K562 (cell line): ENCODE data around the gene ROPN1. TPM values are rescaled to one million over a fixed set of nuclear protein-coding genes. Genes with fewer than 3 reads are reported as not detected.

Source experiments
- ATAC-seq: fragments of 200-7000 bp; cut with Tn5 transposase; 3 replicates; pipeline ENCODE4 v1.9.1; 2020; ENCODE audit warnings: moderate library complexity
- BruUV-seq: library from RNA; stranded (reverse); fragments of 400-500 nt; replicated peaks from 2 replicates; lab custom pipeline; 2021; lab: Mats Ljungman, UMichigan
- CTCF ChIA-PET: fragments of 300-600 bp; formaldehyde crosslinking; extraction: SDS; loops from one replicate; lab custom pipeline; 2021; ENCODE audit warnings: low intra/inter-chr PET ratio; lab: Yijun Ruan, JAX
- POLR2A ChIA-PET: fragments of 300-600, 350-650 bp; sonication (Branson Sonifier 250); formaldehyde crosslinking; extraction: SDS; loops from one replicate; lab custom pipeline; 2021; ENCODE audit warnings: antibody characterized with exemption, inconsistent platforms; lab: Yijun Ruan, JAX
- DNase-seq, 4 experiments: peaks; one replicate each; pipeline versions ENCODE4 v3.0.0 to v3.0.0-alpha.2; 2011 to 2018; ENCODE audit warnings: low spot score in 3 of 4, mixed read lengths in 3 of 4; ENCODE audit errors: extremely low read depth in 1 of 4
- FAIRE-seq: peaks from 2 replicates; lab custom pipeline; 2011; peaks lifted over from hg19 to GRCh38; lab: Jason Lieb, UNC
- H2AFZ ChIP-seq: 2 replicates; pipeline ENCODE4 v1.6.0; 2011; ENCODE audit warnings: low read depth, low read length, control low read depth, inconsistent platforms
- H3K27ac ChIP-seq: fragments of 200-600 bp; 3 replicates; pipeline ENCODE4 v1.8.0; 2011; ENCODE audit warnings: low read depth, mild to moderate bottlenecking, control low read depth, inconsistent platforms, low read length, moderate library complexity, mixed read lengths; ENCODE audit errors: extremely low read depth
- H3K27me3 ChIP-seq, 2 experiments: fragments of 300-600 bp in 1 of 2; 2 replicates in 1 of 2; 3 replicates in 1 of 2; pipeline versions ENCODE4 v1.6.0 to v1.8.0; 2011; ENCODE audit warnings: inconsistent platforms in 2 of 2, low read length in 2 of 2, mild to moderate bottlenecking in 1 of 2, mixed read lengths in 1 of 2, moderate library complexity in 1 of 2; ENCODE audit not compliant: control insufficient read depth in 2 of 2, insufficient read depth in 2 of 2
- H3K36me3 ChIP-seq: fragments of 300-600 bp; 3 replicates; pipeline ENCODE4 v1.8.0; 2011; ENCODE audit warnings: mild to moderate bottlenecking, low read length, inconsistent platforms; ENCODE audit not compliant: control insufficient read depth, insufficient read depth
- H3K4me1 ChIP-seq, 2 experiments: fragments of 200-600 bp in 1 of 2; replicated peaks in 1 of 2; 2 replicates in 1 of 2; 3 replicates in 1 of 2; pipeline versions ENCODE4 v1.5.1 to v1.8.0; 2011; ENCODE audit warnings: inconsistent platforms in 2 of 2, low read length in 2 of 2, mild to moderate bottlenecking in 1 of 2, mixed read lengths in 1 of 2, moderate library complexity in 1 of 2; ENCODE audit not compliant: control insufficient read depth in 2 of 2, insufficient read depth in 2 of 2
- H3K4me2 ChIP-seq: 2 replicates; pipeline ENCODE4 v1.6.1; 2011; ENCODE audit warnings: low read length, control low read depth, inconsistent platforms, mixed read lengths; ENCODE audit not compliant: insufficient read depth
- H3K4me3 ChIP-seq: fragments of 200-600 bp; sonication (generic), shearing (Covaris generic); 2 replicates; pipeline ENCODE4 v1.5.1; 2016; ENCODE audit warnings: control low read depth, inconsistent platforms
- H3K79me2 ChIP-seq: fragments of 200-600 bp; 3 replicates; pipeline ENCODE4 v1.8.0; 2011; ENCODE audit warnings: low read length, inconsistent platforms; ENCODE audit not compliant: control insufficient read depth, insufficient read depth
- H3K9ac ChIP-seq, 2 experiments: 2 replicates each; pipeline versions ENCODE4 v1.6.0 to v1.6.1; 2011; ENCODE audit warnings: low read depth in 2 of 2, low read length in 2 of 2, control low read depth in 1 of 2, inconsistent platforms in 1 of 2, mild to moderate bottlenecking in 1 of 2, mixed read lengths in 1 of 2; ENCODE audit not compliant: insufficient read depth in 1 of 2
- H3K9me1 ChIP-seq: one replicate; pipeline ENCODE4 v1.6.0; 2011; ENCODE audit warnings: inconsistent platforms, mild to moderate bottlenecking, low read length, moderate library complexity; ENCODE audit not compliant: control insufficient read depth, insufficient read depth
- H3K9me3 ChIP-seq: replicated peaks from 2 replicates; pipeline ENCODE4 v1.5.1; 2011; ENCODE audit warnings: low read depth, low read length, inconsistent platforms; ENCODE audit not compliant: control insufficient read depth, insufficient read depth
- H4K20me1 ChIP-seq: replicated peaks from 2 replicates; pipeline ENCODE4 v1.6.1; 2011; ENCODE audit warnings: low read length, inconsistent platforms, mixed read lengths; ENCODE audit not compliant: control insufficient read depth, insufficient read depth
- ELF4 ChIP-seq: fragments of 450-650 bp; formaldehyde crosslinking; IDR thresholded peaks from 2 replicates; pipeline ENCODE4 v1.4.0; 2022; ENCODE audit warnings: missing genetic modification characterization
- ETS1 ChIP-seq: conservative IDR thresholded peaks from 2 replicates; pipeline ENCODE4 v1.6.1; 2011; ENCODE audit warnings: low read depth, mild to moderate bottlenecking, low read length; ENCODE audit not compliant: control insufficient read depth
- ETV1 ChIP-seq: fragments of 450-650 bp; conservative IDR thresholded peaks from 2 replicates; pipeline ENCODE4 v1.6.1; 2016; ENCODE audit warnings: missing genetic modification characterization, control low read depth, low read depth, missing compliant biosample characterization
- MXI1 ChIP-seq: IDR thresholded peaks from 2 replicates; pipeline ENCODE4 v1.6.1; 2011; ENCODE audit warnings: low read depth, mild to moderate bottlenecking, improper control_type of control experiment, low read length
- RAD21 ChIP-seq, 2 experiments: fragments of 250-450 bp in 1 of 2; fragments of 450-650 bp in 1 of 2; sonication (Bioruptor Pico) in 1 of 2; formaldehyde crosslinking in 1 of 2; IDR thresholded peaks in 1 of 2; conservative IDR thresholded peaks in 1 of 2; 2 replicates each; pipeline versions ENCODE4 v1.4.0 to v1.8.0; 2020 to 2022; ENCODE audit warnings: mild to moderate bottlenecking in 2 of 2, moderate library complexity in 1 of 2
- ZNF121 ChIP-seq: sonication (generic); formaldehyde crosslinking; conservative IDR thresholded peaks from 2 replicates; pipeline ENCODE4 v1.8.0; 2022; ENCODE audit warnings: missing genetic modification reagents
- ZNF764 ChIP-seq: fragments of 250-450 bp; sonication (Bioruptor Pico); IDR thresholded peaks from 2 replicates; pipeline ENCODE4 v1.4.0; 2020; ENCODE audit warnings: low read depth, mild to moderate bottlenecking, moderate library complexity
- WGBS: fragments of 100-300 bp; shearing (Covaris generic); methylation state at CpG from one replicate; pipeline ENCODE4 v1.1.6; 2016; ENCODE audit warnings: low coverage, mixed read lengths; ENCODE audit not compliant: insufficient coverage; ENCODE audit errors: missing lambda C conversion rate; 5-methylcytosine and 5-hydroxymethylcytosine counted together
- in situ Hi-C: fragments of 300-500 bp; cut with MboI; formaldehyde crosslinking; loops from 4 replicates; pipeline ENCODE4 v1.15.0; 2018; ENCODE audit warnings: inconsistent platforms, mixed read lengths
- intact Hi-C: fragments of 100-400 bp; cut with micrococcal nuclease; formaldehyde crosslinking; loops from 2 replicates; pipeline ENCODE4 v1.14.2; 2022
- polyA plus RNA-seq, 8 experiments: library from polyadenylated mRNA; depleted of rRNA in 4 of 8; stranded (reverse) in 5 of 8; unstranded in 3 of 8; fragments of >200 nt; fragmentation: Nextera tagmentation in 2 of 8; fragmentation: Illumina TruSeq in 1 of 8; extraction: Ambion mirVana in 2 of 8; extraction: Trizol in 1 of 8; gene quantifications; 2 replicates each; pipeline versions ENCODE4 v1.2.1 to v1.2.3, GENCODE V29; 2011 to 2014; ENCODE audit warnings: inconsistent platforms in 1 of 8, missing spikeins in 1 of 8
- total RNA-seq, 7 experiments: library from RNA; depleted of rRNA in 6 of 7; stranded (reverse); fragments of >200 nt in 6 of 7; fragmentation: Illumina TruSeq in 2 of 7; extraction: Trizol in 2 of 7; gene quantifications; 2 replicates each; pipeline versions ENCODE4 v1.2.1 to v1.2.3, GENCODE V29; 2011 to 2021; ENCODE audit warnings: low replicate concordance in 1 of 7

ROPN1 gene
- total and polyA plus RNA-seq, 9 of the 15 experiments (the other 6 are each of a cell fraction or from before 2014, with no cell fraction given), result not detected

GRCh38 chr3:123930445-123930844, 61.5 kb downstream of the ROPN1 start (continued):
- TF ChIP-seq RAD21 (CRISPR knock-in tag; conservative IDR thresholded peaks at IDR 0.05 in 1 of 2, IDR thresholded peaks at IDR 0.05 in 1 of 2) (no peak), ZNF121 (no peak), ETV1 (tag) (no peak)

- H3K27ac ChIP-seq, result no peak overlapping the region
- no peak overlapping the region for H3K9ac ChIP-seq
- no peaks in the 10 kb centered on the region for H3K27me3 ChIP-seq
- H3K4me3 ChIP-seq, result no peak overlapping the region
- ChIA-PET CTCF (no interaction called here), POLR2A (interaction anchor here (0.7 kb wide), 1 partner anchor 310 kb away, joined by 3 read pairs; no protein-coding TSS in a partner anchor)
- no peaks in the 10 kb centered on the region for H3K9me3 ChIP-seq
- in situ Hi-C loops (no loop called here), intact Hi-C loops (no loop called here)
- H4K20me1 ChIP-seq, result no peaks in the 10 kb centered on the region
- ATAC-seq, result no peak
- 97% methylated on average over 6 of the region's 9 CpGs for WGBS
- H3K4me1 ChIP-seq, result no peaks in the 10 kb centered on the region
- DNase-seq, result no peak
- no peaks in the 10 kb centered on the region for H3K79me2 ChIP-seq
- TF ChIP-seq ZNF764 (CRISPR knock-in tag) (no peak), ETS1 (no peak), MXI1 (no peak), ELF4 (CRISPR knock-in tag) (no peak)
- H2AFZ ChIP-seq, result no peak overlapping the region
- H3K36me3 ChIP-seq, result peaks cover 46% of the 10 kb centered on the region; the same call in 1 of the 3 replicates
- H3K4me2 ChIP-seq, result no peak overlapping the region
- no peaks in the 10 kb centered on the region for H3K9me1 ChIP-seq
- FAIRE-seq, result no peak
- no TSS peak for BruUV-seq
Measured at GRCh38 chr3:123929325-123929724, 62.6 kb downstream of the ROPN1 start.
